GM19043 (cell line): ENCODE data around the gene FEN1.

Experiments used
- ATAC-seq: cut with Tn5 transposase; IDR thresholded peaks from one replicate; pipeline ENCODE4 v1.9.1; 2021; ENCODE audit warnings: low read depth; ENCODE audit not compliant: unreplicated experiment

The FEN1 gene

DNA sequence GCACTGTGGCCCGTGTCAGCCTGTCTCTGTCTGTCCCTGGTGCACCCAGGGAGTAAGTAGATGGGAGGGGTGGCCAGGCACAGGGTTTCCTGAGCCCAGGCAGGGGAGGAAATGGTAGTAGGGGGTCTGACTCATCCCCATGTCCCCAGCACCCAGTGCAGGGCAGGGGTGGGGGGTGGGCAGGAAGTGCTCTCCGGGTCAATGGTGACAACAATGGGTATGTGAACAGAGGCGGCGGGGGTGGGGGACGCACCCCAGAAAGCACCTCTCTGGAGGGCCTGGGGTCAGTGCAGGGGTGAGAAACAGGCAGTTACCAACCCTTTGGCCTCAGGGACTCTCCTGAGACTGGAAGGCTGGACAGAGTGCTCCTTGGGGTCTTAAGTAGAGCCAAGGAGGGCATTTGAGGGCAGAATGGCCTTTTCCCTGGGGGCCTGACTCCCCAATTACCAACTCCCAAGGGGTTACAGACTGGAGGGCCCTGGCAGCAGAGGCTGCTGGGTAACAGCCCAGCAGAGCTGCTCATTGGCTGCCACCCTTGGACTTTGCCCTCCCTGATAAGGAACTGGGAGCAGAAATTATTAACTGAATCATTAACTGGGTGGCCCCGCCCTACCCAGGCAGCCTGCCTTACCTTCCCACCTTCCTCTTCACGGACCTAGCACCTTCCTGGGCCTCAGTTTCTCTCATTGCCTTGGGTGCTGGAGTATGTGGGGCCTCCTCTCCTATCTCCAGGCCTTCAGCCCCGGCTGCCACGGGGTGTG is 36.1 kb upstream of the FEN1 start:
- ATAC-seq = no peak

DNA sequence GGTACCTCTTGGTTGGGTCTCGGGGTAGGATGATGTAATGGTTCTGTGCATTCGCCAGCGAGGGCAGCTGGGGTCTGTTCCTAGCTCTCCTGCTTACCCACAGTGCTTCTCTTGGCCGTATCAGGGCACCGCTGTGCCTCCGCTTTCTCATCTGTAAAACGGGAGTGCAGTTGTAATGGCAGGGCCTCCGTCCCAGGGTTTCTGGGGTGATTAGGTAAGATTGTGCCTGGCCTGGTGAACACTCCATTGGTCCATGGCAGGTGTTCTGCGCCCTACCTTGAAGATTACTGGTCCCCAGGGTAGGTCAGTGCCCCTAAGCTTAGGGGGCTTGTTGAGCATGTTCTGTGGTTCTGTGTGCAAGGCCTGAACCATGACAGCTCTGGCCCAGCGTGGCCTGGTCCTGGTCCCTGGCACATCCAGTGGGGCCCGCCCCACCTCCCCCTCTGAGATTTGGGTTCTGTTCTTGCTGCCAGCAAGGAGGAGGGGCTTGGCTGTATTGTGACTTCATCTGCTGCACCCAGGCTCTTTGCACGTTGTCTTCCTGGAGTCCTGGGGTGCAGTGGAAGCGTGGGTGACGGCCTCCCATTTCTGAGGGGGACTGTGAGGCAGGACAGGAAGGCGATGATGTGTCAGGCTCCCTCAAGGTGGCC is 35.4 kb upstream of the FEN1 start:
- ATAC-seq = no peak

DNA sequence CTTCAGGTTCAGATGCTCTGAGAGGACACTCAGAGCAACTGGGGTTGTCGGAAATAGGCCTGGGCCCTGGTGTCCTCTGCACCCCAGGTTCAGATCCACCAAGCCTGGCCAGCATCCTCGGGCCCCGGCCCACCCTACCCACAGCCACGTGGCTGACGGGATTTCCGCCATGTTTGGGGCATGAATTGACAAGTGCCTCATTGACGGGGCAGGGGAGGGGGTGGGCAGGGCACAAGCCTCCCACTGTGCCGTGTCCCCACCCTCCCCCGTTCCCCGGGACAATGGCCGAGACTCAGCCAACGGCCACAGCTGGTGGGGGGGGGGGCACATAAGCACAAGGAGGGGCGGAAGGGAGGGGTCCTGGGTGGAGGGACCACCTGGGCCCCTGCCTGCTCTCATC is 31.8 kb upstream of the FEN1 start:
- no peak for ATAC-seq

DNA sequence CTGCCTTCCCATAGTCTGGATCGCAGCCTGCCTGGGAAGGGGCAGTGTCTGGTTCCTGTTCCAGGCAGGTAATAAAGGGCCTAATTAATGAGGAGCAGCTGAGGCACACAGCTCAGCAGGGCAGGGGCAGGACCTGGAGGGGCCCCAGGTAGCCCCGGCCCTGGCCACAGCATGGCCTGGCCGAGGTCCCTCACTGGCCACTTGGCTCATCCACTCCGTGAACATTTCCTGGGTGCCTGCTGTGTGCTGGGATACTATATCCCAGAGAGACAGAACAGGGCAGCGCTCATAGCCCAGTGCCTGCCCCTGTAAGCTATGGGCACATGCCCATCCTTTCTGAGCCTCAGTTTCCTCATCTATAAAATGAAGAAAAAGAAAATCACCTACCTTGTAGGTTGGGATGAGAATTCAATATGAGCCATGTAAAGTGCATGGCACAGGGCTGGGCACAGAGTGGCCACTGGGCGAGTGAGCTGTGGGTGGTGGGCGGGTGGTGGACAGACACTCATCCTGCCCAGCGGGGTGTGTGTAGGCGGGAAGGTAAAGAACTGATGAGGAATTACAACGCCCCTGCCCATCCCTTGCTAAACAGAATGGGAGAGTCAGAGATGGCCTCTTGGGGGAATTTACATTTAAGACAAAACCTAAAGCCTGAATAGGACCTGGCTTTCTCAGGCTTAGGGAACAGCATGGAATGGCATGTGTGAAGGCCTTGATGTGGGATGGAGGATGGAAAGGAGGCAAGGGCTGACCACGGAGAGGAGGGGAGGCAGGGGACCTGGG is 31.1 kb upstream of the FEN1 start:
- no peak for ATAC-seq

DNA sequence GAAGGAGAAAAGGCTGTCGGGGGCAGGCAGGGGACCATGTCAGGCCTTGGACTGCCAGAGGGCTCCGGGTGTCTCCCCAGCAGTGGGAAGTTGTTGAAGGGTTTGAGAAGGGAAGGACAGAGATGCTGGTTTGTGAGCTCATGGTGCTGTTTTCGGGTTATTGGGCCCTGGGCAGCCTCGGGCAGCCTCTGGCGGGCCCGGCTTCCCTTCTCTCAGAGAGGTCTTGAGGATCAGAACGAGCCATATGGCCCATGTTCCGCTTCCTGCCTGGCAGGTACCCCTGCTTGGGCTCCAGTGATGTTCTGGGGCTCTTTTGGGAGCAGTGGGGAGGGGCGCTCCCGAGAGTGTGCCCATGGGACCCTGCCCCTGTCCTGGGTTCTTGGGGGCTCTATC is 30.5 kb upstream of the FEN1 start:
- no peak for ATAC-seq

DNA sequence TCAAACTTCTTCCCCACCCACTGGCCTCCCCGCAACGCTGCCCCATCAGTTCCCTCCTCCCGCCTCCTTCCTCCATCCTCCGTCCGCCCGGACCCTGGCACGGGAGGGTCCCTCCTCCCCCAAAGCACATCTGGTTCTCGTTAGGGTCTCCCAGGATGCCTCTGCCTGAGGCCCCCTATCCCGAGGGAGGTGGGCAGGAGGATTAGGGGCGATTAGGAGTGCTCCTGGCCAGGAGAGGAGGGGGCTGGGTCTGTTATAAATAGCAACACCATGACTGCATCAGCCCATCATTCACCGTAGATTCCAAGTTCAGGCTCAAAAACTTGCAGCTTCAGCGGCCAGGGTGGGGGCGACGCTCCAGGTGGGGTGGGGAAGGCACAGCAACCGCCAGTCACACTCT is 29.9 kb upstream of the FEN1 start:
- no peak for ATAC-seq

DNA sequence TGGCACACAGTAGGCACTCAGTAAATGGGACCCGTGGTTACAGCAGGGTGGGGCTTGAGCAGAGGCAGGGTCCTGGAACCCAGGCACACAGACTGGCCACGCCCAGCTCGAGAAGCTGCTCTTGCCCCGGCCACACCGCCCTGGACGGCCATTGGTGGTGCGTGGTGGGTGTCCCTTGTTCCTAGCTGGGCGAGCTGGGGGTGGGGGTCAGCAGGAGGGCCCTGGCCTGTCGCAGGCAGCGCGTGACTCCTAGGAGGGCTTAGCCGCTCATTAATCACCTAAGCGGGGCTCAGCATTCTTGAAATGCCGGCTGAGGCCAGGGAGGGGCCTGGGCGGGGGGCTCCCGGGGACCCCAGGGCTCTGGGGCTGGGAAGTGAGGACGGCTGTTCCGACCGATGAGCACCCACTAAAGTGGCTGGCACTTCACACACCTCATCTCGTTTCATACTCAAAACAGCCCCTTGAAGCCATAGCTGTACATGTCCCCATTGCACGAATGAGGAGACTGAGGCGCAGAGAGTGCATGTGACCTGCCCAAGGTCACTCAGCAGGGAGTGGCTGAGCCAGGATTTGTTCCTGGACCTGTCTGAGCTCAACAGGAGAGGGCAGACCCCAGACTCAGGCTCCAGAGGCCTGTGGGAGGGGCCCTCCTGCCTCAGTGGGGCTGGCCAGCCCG is 28.6 kb upstream of the FEN1 start:
- ATAC-seq = no peak

DNA sequence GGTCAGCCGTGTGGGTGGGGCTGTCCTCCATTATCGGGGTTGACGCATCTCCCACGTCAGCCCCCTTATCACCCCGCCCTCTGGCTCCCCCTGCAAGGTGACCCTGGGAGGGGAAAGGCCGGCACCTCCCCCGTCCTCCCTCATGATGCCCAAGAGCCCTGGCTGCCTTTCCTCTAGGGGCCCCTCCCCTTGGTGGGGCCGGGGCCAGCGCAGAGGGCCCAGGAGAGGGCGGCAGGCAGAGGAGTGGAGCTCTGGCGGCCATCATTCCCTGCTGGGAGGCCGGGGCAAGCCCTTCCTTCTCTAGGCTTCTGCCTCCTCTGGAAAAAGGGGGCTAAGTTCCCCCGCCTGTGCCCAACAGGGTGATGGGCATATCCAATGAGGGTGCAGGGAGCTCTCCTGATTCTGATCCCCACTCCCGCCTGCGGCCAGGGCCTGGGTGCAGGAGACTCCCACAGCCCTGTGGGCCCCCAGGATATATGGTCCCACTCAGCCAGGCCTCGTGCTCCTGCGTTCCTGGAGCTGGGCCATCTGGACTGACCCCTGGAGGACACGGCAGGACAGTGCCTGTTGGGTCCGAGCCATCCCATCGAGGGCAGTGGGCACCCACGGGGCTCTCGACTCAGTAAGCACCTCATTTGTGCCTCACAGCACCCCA is 28.0 kb upstream of the FEN1 start:
- no peak for ATAC-seq

DNA sequence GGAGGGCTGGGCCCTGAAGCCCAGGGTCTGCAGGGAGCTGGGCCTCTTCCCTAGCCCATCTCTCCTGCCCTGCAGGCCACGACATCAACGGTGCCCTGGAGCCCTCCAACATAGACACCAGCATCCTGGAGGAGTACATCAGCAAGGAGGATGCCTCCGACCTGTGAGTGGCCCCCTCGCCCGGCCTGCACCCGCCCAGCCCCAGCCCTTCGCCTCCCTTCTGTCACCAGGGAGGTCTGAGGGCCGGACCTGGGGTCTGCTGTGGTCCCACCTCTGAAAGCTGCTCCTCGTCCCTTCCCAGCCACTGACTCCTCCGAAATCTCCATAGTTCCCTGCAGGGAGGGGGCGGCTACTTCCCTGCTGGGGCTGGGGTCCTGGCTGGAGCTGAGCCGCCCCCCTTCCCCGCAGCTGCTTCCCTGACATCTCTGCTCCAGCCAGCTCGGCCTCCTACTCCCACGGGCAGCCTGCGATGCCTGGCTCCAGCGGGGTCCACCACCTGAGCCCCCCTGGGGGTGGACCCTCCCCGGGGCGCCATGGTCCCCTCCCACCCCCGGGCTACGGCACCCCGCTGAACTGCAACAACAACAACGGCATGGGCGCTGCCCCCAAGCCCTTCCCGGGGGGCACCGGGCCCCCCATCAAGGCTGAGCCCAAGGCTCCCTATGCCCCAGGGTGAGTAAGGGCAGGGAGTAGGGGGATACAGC is 27.0 kb upstream of the FEN1 start:
- ATAC-seq = no peak

DNA sequence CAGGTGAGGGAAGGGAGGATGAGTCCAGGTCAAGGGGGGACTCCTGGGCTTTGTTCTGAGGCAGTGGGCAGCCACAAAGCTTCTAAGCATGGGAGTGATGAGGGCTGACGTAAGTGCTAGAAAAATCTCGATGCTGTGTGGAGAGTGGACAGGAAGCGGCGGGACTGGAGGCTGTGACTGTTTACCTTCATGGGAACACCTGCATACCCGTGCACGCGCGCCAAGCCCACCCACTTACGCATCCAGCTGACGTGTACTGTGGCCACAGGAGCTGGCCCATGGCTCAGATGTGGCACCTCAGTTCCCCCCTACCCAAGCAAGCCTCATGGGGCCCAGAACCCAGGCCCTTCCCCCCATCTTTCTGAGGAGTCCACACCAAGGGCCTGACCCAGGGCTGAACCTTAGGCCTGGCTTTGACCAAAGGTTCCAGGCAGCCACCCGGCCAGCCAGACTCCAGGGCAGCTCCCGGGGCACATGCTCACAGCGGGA is 26.3 kb upstream of the FEN1 start:
- no peak for ATAC-seq

DNA sequence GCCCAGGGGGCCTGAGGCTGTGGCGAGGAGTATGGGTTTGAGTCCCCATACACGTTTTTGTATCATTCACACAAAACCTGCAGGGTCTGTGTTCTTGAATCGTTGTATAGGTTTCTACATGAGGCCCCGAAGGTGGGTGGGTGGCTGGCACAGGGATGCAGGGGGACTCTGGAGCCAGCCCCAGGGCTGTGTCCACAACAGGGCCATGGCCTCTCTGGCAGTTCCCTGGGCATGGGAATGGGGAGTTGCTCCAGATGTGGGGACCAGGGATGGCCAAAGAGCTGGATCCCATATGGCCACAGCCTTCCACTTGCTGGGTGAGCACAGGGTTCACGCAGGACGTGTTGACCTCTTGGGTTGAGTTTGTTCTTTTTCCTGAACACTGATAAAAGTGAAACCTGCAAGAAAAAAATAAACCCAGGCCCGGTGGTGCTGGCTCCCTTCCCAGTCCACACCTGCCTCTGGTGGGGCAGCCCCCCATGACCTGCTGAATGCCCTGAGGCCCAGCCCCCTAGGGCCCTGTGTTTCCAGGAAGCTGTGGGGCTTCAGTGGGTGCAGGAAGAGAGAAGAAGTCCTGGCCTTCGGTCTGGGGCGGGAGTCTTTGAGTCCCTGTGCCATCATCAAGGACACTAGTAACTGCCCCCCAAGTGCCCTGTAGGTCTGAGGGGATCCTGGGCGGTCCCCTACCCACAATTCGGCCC is 24.2 kb upstream of the FEN1 start:
- ATAC-seq = no peak

DNA sequence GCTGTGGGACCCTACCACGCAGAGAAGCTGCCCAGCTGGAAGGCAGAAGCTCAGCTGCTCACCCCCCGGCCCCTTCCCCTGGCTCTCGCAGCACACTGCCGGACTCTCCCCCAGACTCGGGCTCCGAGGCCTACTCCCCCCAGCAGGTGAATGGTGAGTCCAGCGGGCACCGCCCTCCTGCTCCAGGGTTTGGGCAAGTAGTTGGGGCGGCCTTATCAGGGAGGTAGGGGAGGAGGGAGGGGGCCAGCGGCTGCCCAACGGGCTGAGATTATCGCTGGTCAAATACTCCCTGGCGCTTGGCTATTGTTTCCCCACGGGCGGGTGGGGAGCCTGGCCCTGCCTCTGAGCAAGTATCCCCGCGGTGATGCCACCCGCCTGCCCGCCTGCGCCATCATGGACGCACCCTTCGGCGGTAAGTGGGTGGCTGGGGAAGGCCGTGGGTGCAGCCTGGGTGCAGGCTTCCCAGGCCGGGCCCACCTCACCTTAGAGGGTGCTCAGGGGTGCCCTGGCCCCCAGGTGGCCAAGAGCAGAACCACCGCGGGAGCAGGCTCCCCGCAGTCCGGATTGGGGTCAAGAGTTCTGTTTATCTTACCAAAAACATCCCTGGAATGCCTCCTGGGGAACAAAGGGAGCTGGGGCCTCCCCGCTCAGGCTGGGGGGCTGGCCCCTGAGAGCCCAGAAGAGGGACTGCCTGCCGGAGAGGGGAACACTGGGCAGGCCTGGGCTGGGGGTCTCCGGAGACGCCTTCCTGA is 23.4 kb upstream of the FEN1 start:
- ATAC-seq = no peak

DNA sequence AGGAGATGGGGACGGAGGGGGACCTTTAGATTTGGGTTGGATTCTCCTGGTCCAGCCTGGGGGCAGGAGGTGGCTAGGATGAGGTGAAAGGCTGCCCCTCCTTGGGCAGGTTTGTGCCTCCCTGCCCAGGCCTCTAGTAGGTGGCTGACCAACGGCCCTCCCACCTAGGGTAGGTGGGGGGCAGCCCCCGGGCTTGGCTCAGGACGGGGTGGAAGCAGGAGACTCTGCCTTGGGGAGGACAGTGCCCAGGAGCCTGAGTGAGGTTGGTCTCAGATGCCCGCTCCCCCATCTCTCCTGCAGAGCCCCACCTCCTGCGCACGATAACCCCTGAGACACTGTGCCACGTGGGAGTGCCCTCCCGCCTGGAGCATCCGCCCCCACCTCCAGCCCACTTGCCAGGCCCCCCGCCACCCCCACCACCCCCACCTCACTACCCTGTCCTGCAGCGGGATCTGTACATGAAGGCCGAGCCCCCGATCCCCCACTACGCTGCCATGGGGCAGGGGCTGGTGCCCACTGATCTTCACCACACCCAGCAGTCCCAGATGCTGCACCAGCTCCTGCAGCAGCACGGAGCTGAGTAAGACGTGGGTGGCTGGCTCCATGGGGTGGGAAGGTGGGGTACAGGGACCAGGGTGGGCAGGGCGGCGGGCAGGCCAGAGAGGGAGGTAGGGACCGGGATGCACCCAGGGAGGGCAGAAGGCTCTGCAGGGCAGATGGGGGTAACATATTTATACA is 22.6 kb upstream of the FEN1 start:
- no peak for ATAC-seq

DNA sequence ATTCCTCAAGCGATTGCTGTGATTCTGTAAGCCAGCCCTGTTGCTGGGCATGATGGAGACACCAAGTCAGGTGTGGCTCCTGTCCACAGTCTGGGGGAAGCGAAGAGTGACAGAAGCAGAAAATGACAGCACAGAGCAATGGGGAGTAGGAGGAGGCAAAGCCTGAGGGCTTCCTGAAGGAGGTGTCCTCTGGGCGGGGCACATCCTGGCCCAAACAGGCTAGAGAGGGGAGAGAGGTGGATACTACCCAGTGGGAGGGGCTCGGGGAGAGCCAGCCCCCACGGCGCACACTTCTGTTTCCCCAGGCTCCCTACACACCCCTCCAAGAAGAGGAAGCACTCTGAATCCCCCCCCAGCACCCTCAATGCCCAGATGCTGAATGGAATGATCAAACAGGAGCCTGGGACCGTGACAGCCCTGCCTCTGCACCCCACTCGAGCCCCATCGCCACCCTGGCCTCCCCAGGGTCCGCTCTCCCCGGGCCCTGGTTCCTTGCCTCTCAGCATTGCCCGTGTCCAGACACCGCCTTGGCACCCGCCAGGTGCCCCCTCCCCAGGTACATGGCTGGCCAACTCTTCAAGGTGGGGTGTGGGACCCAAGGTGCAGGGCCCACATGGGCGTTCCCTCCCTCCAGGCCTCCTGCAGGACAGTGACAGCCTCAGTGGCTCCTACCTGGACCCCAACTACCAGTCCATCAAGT is 21.4 kb upstream of the FEN1 start:
- no peak for ATAC-seq

DNA sequence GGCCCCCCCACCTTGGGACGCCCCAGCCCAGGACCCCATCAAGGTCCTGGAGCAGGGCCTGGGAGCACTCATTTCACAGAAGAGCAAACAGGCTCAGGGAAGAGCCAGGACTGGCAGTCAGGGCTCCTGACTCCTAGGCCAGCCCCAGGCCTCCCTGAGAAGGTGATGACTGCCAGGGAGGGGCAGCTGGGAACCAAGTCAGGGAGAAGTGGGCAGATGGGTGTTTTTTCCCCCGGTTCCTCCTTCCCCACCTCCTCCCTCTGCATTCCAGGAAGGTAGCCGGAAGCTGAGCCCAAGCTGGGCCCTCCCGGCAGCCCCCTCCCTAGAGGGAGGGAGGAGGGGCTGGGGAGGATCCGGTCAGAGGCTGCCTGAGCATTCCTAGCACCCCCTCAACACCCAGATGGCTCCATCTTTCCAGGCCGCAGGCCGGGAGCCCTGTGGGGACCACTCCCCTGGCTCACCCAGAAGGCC is 20.7 kb upstream of the FEN1 start:
- ATAC-seq = no peak

DNA sequence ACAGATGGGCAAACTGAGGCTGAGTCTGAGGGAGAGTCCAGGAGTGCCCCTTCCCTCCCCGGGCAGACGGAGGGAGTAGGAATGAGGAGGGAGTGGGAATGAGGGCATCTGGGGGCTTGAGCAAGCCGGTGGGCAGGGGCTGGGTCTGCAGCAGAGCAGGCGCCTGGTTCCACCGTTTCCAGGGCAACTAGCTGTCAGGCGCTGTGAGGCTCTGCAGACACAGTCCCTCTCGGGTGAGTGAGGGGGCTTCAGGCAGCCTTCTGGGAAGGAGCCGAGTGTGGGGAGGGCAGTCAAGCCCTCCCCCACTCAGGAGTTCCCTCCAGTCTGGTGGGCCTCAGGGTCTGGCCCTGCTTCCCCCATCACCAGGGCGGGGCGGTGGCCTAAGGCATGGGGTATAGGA is 19.4 kb upstream of the FEN1 start:
- ATAC-seq = no peak

DNA sequence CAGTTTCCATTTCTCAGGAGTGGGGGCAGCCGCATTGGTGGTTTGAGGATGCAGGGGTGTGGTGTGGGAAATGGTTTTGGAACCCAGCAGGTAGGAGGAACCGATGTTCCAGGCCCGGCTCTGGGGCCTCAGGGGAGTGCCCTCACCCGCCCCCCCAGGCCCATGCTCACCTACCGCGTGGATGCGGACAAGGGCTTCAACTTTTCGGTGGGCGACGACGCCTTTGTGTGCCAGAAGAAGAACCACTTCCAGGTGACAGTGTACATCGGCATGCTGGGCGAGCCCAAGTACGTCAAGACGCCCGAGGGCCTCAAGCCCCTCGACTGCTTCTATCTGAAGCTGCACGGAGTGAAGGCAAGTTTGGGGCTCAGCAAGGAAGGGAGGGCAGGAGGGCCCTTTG is 18.9 kb upstream of the FEN1 start:
- ATAC-seq = no peak
